Uterus (tissue), 2 donors: Measurements from ENCODE around the gene ZFAND3.

Experiments used
- CTCF ChIP-seq, 4 experiments: fragments of 200-600 bp in 2 of 4; fragments of 450-650 bp in 2 of 4; sonication (generic) in 2 of 4; IDR thresholded peaks; one replicate each; pipeline ENCODE4 v1.5.1; 2016 to 2019; ENCODE audit warnings: antibody characterized with exemption in 4 of 4, mild to moderate bottlenecking in 2 of 4, moderate library complexity in 1 of 4
- POLR2A ChIP-seq, 2 donors: fragments of 450-650 bp; IDR thresholded peaks; one replicate each; pipeline ENCODE4 v1.6.1; 2016; ENCODE audit warnings: antibody characterized with exemption in 2 of 2, mild to moderate bottlenecking in 1 of 2, moderate library complexity in 1 of 2

- TF ChIP-seq POLR2A (IDR thresholded peaks at IDR 0.05) = no peak
- no peak for TF ChIP-seq CTCF (IDR thresholded peaks at IDR 0.05)
These were observed 44.7 kb downstream of the ZFAND3 start for GRCh38 chr6:37864250-37864649.
